HFFc6 (cell line): ENCODE measurements around the gene DNAJB9. TPM values are rescaled to one million over a fixed set of nuclear protein-coding genes. Genes with fewer than 3 reads are reported as not detected.

Source experiments
- DNase-seq: peaks from one replicate; pipeline ENCODE4 v3.0.0-alpha.2; 2018
- H3K27ac Mint-ChIP-seq: 2 replicates; pipeline ENCODE4 v1.8.0; 2020; ENCODE audit warnings: mild to moderate bottlenecking, mixed read lengths
- H3K27me3 Mint-ChIP-seq: 2 replicates; pipeline ENCODE4 v1.8.0; 2021; ENCODE audit warnings: mild to moderate bottlenecking, moderate library complexity, mixed read lengths; ENCODE audit not compliant: insufficient read depth
- H3K36me3 Mint-ChIP-seq: 2 replicates; pipeline ENCODE4 v1.8.0; 2021; ENCODE audit warnings: low read depth, mixed read lengths
- H3K4me1 Mint-ChIP-seq: 2 replicates; pipeline ENCODE4 v1.8.0; 2020; ENCODE audit warnings: low read depth, mixed read lengths
- H3K4me3 Mint-ChIP-seq: 2 replicates; pipeline ENCODE4 v1.8.0; 2020; ENCODE audit warnings: mild to moderate bottlenecking, moderate library complexity, mixed read lengths
- H3K9me3 Mint-ChIP-seq: 2 replicates; pipeline ENCODE4 v1.8.0; 2020; ENCODE audit warnings: mild to moderate bottlenecking, mixed read lengths
- total RNA-seq, 6 experiments: library from RNA; stranded (reverse); fragmentation: NEBNext Ultra II Directional; extraction: Animal tissue kit (Norgen Biotek cat#: 25700); gene quantifications; 2 replicates in 1 of 6; 3 replicates in 5 of 6; pipeline ENCODE4 v1.2.3, GENCODE V29; 2021
- TF ChIP-seq, protein P1 (sequence below): fragments of 200-600 bp; sonication (generic); IDR thresholded peaks from 2 replicates; pipeline ENCODE4 v1.5.0; 2021; ENCODE audit warnings: antibody characterized with exemption, mild to moderate bottlenecking

The DNAJB9 gene
- total RNA-seq, 6 experiments from 2014 or later, result 12.3 to 21.3 (median 14.0) TPM

DNA sequence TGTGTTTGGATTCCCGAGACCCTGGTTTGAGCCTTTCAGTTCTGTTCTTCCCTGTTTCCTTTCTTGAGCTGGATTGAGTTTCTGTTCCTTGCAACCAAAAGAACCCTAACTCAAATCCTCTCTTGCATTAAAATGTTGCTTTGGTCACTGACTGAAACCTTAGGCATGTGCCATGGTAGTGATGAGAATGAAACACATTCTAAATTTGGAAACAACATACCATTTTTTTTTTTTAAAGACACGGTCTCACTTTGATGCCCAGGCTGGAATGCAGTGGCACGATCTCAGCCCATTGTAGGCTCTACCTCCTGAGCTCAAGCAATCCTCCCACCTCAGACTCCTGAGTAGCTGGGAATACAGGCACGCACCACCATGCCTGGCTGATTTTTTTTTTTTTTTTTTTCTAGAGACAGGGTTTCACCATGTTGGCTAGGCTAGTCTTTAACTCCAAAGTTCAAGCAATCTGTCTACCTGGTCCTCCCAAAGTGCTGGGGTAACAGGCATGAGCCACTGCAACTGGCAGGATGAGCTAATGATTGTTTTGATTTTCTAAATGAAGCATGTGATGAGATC, 8.5 kb upstream of the DNAJB9 start:
- TF ChIP-seq, protein P1, sequence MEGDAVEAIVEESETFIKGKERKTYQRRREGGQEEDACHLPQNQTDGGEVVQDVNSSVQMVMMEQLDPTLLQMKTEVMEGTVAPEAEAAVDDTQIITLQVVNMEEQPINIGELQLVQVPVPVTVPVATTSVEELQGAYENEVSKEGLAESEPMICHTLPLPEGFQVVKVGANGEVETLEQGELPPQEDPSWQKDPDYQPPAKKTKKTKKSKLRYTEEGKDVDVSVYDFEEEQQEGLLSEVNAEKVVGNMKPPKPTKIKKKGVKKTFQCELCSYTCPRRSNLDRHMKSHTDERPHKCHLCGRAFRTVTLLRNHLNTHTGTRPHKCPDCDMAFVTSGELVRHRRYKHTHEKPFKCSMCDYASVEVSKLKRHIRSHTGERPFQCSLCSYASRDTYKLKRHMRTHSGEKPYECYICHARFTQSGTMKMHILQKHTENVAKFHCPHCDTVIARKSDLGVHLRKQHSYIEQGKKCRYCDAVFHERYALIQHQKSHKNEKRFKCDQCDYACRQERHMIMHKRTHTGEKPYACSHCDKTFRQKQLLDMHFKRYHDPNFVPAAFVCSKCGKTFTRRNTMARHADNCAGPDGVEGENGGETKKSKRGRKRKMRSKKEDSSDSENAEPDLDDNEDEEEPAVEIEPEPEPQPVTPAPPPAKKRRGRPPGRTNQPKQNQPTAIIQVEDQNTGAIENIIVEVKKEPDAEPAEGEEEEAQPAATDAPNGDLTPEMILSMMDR, result no peak
- peak; percentile 31 for DNase-seq
- H3K27ac Mint-ChIP-seq, result peak overlapping the region; percentile 43
- H3K36me3 Mint-ChIP-seq, result peaks cover 54% of the 10 kb centered on the region
- 0 out of 2 replicates have a peak overlapping the region, but pooled peaks have one; percentile 23 for H3K4me3 Mint-ChIP-seq
- H3K27me3 Mint-ChIP-seq, result no peaks in the 10 kb centered on the region; the same call in 1 of the 2 replicates
- H3K4me1 Mint-ChIP-seq, result peaks cover 18% of the 10 kb centered on the region
- peaks cover 12% of the 10 kb centered on the region for H3K9me3 Mint-ChIP-seq

DNA sequence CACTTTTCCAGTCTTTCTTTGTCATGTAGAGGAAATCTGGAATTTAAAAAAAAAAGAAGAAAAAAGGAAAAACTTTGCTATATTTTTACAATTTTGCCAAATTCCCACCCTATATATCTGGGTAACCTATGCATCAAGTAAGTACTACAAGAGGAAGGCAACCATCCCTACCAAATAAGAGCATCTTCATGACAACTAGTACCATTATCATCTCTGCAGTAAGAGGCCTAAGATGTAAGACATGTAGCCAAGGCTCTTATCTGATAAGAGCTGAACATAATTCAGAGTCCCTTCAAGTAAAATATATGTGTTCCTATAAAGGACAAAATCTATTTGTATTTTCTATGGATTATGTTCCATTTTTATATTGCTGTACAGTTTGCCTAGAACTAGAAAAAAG, 3.7 kb upstream of the DNAJB9 start:
- Mint-ChIP-seq H3K4me3 (no peak overlapping the region), H3K4me1 (peaks cover 36% of the 10 kb centered on the region), H3K9me3 (no peaks in the 10 kb centered on the region), H3K27ac (no peak overlapping the region), H3K27me3 (no peaks in the 10 kb centered on the region; the same call in 1 of the 2 replicates), H3K36me3 (peaks cover 49% of the 10 kb centered on the region)
- no peak for DNase-seq
- TF ChIP-seq, protein P1, result no peak

DNA sequence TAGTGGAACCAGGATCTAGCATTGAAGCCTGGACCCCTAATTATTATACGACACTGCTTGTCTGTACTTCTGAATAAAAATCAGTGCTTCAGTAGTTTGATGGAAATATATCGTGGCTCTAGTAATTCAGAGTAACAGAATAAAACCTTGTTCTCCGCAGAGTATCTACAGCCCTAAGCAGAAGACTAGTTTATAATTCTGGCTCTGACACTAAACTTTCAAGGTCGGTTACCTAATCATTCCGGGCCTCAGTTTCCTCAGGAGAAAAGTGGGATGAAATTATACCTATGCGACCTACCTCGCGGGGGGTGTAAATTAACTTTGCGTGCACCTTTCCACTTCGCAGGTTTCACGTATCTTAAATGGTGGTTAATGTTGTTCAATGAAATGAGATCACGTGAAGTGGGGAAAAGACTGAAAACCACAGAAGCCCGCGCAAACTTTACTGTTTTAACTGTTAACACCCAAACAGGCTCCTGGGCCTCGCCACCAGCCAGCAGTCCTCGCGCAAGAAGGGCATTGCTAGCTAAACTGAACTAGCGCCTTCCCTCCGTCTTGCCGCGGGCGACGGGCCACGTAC, 783 bp upstream of the DNAJB9 start:
- Mint-ChIP-seq H3K36me3 (peaks cover 41% of the 10 kb centered on the region), H3K27me3 (no peaks in the 10 kb centered on the region), H3K27ac (peak overlapping the region; percentile 99), H3K4me1 (peaks cover 37% of the 10 kb centered on the region), H3K4me3 (peak overlapping the region; percentile 99), H3K9me3 (no peaks in the 10 kb centered on the region)
- no peak for DNase-seq
- TF ChIP-seq, protein P1, result no peak

DNA sequence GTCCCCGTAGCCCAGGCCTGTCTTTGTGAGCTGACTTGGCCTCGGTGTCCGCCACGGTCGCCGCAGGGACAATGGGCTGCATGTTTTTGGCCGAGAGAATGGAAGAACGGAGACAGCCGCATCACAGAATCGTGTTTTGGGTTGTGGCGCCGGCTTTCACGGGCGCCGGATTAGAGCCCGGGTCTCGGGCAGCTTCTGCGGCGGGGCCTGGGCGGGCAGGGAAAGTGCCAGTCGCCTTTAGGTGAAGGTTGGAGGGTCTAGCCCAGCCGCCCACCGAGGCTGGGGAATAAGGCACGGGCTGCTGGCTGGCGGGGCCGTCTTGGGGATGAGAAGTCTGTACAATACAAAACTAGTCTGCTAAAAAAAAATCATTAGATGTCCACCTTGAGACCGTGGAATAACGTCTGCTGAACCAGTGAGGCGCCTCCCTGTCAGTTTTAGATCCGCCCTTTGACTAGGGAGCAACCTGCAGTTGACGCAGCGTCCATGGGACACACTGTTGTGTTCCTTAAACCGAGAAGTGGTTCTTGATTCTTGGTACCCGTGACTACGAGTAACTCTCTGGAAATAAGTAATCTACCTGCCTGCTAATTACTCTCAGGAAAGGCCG, 577 bp downstream of the DNAJB9 start:
- Mint-ChIP-seq H3K9me3 (no peaks in the 10 kb centered on the region), H3K4me1 (peaks cover 37% of the 10 kb centered on the region), H3K36me3 (peaks cover 29% of the 10 kb centered on the region), H3K27me3 (no peaks in the 10 kb centered on the region), H3K4me3 (peak overlapping the region; percentile 99), H3K27ac (peak overlapping the region; percentile 99)
- TF ChIP-seq, protein P1, result no peak
- DNase-seq, result peak; percentile 25

DNA sequence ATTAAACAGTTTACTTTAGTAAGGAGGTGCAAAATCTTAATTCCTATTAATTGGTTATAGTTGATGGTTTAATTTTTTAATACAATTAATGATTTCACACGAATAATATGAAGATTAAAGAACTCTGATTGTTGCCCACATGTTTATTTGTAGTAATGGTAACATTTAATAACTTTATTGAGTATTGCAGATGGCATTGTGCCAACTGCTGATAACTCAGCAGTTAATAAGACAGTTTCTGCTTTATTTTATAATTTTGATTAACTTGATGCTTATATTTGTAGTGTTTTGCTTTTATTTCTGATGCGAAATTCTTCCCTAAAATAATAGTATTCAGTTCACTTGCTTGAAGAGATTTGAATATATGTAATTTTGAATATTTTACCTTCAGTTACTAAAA, 2.8 kb downstream of the DNAJB9 start:
- TF ChIP-seq, protein P1, result no peak
- DNase-seq, result no peak
- peaks cover 40% of the 10 kb centered on the region for H3K4me1 Mint-ChIP-seq
- no peaks in the 10 kb centered on the region for H3K9me3 Mint-ChIP-seq
- H3K4me3 Mint-ChIP-seq, result no peak overlapping the region
- H3K27me3 Mint-ChIP-seq, result no peaks in the 10 kb centered on the region
- H3K36me3 Mint-ChIP-seq, result peaks cover 22% of the 10 kb centered on the region; the same call in 1 of the 2 replicates
- no peak overlapping the region for H3K27ac Mint-ChIP-seq
